GM21619 (cell line): ENCODE data around the gene CDHR5.
A peak's percentile ranks its signal among the peaks of the same experiment; 100 is the strongest.
"Not testable (repeated sequence)": the region's sequence is repeated elsewhere in the genome, so short reads cannot be mapped to it uniquely, and the experiment has no call there.

Experiments
- ATAC-seq: cut with Tn5 transposase; IDR thresholded peaks from one replicate; pipeline ENCODE4 v1.9.1; 2021; ENCODE audit not compliant: unreplicated experiment

The CDHR5 gene

DNA sequence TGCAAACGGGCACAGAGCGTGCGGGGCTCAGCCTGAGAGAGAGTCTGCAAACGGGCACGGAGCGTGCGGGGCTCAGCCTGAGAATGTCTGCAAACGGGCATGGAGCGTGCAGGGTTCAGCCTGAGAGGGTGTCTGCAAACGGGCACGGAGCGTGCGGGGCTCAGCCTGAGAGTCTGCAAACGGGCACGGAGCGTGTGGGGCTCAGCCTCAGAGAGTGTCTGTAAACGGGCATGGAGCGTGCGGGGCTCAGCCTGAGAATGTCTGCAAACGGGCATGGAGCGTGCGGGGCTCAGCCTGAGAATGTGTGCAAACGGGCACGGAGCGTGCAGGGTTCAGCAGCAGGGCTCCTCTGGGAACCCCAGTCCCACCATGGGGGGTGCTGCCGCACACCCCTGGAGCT is 35.0 kb downstream of the CDHR5 start:
- no peak for ATAC-seq

DNA sequence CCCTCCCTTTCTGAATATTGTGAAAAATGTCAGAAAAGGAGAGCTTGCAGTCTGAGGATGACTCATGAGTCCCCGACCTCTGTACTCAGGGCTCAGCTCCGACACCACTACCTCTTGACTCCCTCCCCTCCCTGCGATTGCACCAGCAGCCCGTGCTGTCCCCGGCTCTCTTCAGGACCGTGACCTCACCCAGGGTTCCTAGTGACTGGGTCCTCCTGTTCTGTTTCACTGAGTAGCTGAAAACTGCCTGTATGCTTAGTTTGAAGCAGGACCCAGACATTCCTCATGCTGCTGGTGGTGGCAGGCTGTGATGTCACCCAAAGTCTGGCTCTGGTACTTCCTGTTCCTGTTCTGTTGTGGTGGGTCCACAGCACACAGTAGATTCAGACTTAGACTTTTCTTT is 36.8 kb downstream of the CDHR5 start:
- no peak for ATAC-seq

DNA sequence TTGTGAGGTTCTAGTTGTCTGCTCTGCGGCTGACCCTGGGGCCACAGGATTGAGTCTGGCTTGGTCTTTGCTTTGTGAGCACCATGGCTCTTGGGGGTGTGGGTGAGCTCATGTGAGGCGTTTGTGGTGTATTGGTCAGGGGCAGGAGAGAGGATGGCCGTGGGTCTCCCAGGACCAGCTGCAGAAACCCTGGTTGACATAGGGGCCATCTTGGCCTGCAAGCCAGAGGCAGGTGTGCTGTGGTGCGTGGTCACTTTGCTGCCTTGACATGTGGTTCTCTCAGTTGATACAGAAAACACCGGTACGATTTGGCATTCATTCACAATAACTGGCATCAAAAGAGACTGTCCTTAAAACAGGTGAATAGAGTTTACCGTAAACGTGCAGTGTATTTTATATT is 37.2 kb downstream of the CDHR5 start:
- no peak for ATAC-seq

DNA sequence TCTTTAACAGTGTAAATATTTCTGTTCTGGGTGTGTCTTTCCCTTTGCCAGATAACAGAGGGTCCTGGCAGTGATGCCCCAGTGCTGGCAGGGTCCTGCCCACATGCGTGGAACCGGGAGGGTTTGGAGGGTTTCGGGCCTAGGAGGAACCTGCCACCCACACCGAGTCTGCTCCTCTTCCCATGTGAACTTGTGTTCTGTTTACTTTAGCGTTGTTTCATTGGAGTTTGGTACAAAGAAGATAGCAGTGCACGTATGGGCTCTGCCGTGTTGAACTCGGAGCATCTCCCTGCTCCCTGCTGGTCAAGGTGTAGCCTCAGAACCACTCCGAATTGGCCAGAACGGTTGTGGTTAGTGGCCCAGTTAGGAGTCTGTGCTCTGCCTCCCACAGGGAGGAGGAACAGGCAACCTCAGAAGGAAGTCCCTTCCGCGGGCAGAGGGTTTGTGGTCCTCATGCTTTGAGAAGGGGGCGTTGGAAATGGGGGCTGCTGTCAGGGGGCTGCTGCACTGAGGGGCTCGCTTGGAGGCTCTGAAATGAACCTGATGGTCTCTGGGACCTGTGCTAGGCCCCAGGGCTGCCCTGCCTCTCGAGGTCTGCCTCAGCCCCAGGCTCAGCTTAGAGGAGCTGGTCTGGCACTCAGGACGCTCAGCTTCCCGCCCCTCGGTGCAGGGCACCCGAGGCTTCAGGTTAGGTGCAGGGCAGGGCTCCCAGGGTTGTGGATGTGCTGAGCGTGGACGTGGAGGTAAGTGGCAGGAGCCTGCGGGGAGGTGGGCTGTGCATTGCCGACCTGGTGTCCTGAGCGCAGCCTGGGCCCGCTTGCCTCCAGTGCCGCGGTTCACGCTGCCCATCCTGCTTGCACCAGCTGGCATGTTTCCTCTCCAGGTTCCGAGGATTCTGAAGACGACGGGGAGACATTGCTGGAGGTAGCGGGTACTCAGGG is 38.1 kb downstream of the CDHR5 start:
- ATAC-seq = no peak

DNA sequence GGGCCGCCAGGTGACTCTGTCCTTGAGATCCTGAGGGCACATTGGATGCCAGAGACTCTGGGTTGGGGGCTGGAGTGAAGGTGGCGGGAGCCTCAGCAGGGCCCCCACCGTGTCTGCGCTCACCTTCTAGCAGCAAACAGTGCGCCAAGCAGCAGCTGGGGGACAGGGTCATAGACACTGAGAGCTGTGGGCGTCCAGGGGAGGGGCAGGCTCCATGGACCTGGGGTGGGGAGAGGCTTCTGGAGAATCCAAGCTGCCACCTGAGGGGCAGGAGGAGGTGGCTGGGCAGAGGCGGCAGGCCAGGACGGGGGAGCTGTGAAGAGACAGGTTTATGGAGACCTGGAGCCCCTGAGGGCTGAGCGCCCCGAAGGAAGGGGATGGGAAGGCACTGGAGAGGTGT is 40.5 kb downstream of the CDHR5 start:
- ATAC-seq = no peak

DNA sequence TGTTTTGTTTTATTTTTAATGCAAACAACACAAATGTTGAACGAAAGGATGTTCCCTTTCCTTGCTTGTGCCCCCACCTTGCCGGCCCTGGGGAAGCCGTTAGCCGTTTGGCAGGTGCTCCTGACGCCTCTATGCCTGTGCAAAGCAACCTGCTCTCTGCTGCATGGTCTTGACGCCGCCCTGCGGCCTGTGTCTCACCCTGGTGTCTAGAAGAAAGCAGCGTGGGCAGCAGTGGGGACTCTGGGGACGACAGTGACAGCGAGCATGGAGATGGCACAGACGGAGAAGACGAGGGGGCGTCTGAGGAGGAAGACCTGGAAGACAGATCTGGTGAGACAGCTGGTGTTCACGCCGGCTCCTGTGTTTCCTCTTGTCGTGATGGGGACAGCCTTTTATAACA is 43.0 kb downstream of the CDHR5 start:
- no peak for ATAC-seq

DNA sequence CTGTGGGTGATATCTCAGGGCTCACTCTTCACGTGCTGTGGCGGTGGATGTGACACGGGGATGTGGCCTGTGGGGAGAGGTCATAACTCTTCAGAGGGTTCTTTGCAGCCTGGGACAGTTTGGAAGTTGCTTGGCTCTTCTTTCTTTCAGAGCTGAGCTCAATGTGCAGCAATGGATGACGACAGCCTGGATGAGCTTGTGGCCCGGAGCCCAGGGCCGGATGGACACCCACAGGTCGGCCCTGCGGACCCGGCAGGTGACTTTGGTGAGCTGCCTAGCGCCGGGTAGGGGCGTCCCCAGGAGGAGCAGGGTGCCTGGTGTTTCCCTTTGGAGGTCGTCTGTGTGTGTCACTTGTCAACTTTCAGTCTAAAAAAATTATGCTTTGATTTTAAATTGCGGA is 43.4 kb downstream of the CDHR5 start:
- ATAC-seq = no peak

DNA sequence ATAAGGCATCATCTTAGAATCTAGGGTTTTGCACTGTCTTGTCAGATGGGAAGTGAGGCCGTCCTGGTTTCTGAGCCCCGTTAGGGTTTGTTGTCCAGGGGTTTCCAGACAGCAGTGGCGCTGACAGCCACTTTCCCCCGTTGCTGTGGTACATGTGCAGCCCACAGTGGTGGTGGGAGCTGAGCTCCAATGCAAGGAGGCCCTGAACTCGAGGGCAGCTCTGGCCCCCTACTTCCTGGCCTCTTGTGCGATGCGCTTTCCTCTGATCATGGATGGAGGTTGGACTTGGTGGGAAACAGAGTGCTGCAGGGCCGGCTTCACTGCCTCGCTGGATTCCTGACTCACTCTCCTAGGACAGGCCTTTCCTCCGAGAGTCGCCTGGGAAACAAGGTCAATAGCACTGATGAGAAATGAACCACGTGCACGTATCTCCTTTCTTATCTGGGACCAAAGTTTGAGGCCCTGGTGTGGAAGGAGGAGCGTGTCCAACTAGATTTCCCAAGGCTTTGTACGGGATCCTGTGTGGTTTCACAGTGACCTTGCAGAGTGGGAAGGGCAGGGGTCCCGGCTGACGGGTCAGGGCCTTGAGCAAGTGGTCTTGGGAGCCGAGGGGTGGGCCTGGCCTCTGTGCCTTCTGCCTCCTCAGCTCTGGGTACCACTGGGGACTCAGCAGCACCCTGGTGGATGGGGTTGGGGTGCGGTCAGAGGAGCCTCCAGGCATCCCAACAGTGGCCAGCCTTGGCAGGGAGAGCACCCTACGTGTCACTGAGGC is 44.7 kb downstream of the CDHR5 start:
- ATAC-seq = no peak

DNA sequence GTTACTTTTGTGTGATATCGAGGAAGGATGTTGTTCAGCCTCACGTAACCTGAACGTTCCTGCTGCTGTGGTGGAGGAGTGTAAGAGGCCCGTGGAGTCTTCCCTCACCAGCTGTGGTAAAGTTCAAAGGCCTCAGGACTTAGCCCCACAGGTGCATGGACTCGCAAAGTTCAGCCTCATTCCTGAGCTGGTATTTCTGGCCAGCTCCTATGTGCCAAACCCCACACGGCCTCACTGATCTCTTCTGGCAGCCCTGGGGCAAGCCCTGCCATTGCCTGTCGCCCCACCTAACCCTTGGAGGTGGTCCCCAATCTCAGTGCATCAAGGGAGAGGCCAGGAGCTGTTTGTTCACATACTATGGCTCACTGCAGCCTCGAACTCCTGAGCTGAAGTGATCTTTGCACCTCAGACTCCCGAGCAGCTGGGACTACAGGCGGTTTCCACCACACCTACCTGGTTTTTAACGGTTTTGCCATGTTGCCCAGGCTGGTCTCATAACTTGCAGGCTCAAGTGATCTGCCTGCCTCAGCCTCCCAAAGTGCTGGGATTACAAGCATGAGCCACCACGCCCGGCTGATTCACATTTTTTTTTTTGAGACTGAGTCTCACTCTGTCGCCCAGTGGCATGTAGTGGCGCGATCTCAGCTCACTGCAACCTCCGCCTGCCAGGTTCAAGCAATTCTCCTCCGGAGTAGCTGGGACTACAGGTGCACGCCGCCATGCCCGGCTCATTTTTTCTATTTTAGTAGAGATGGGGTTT is 46.3 kb downstream of the CDHR5 start:
- ATAC-seq = no peak

DNA sequence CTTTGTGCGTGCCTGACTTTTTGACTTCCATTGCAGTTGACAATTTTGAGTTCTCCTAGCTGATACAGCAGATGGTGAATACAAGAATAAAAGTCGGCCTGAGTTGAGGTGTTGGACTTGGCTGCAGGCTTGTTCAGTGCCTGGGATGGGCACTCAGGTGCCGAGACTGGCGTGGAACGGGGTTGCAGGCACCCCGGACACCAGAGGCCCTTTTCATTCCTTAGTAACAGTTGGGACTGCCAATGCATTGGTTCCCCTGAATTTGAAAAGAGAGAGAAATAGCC is 47.2 kb downstream of the CDHR5 start:
- ATAC-seq = no peak

DNA sequence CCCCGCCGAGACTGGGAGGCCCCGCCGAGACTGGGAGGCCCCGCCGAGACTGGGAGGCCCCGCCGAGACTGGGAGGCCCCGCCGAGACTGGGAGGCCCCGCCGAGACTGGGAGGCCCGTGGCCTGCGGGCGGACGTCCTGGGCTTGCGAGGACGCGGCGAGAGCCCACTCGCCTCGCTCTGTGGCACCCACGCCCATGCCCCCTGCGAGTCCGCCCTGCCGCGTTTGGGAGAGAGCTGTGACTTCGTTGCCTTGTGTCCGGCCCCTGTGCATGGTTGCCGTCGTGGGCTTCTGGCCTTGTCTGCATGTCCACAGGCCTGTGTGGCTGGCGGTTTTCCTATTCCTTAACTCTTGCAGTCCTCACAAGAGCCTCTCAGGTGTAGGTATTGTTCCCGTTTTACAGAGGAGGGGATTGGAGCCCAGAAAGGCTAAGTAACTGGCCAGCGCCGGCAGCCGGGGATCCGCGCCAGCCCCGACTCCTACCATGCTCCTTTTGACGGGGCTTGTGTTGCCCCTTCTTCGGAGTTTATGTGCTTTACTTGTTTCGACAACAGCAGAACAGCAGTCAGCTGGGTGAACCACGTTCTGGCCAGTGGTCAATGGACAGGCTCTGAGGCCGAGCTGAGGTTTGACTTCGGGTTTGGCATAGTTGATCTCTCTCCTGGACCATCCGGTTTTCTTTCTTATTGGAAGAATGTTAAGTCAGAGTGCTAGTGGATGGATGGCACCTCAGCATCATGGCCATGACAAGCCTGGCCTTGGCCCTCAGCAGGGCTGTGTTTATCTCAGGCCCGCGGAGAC is 47.7 kb downstream of the CDHR5 start:
- ATAC-seq = no peak

DNA sequence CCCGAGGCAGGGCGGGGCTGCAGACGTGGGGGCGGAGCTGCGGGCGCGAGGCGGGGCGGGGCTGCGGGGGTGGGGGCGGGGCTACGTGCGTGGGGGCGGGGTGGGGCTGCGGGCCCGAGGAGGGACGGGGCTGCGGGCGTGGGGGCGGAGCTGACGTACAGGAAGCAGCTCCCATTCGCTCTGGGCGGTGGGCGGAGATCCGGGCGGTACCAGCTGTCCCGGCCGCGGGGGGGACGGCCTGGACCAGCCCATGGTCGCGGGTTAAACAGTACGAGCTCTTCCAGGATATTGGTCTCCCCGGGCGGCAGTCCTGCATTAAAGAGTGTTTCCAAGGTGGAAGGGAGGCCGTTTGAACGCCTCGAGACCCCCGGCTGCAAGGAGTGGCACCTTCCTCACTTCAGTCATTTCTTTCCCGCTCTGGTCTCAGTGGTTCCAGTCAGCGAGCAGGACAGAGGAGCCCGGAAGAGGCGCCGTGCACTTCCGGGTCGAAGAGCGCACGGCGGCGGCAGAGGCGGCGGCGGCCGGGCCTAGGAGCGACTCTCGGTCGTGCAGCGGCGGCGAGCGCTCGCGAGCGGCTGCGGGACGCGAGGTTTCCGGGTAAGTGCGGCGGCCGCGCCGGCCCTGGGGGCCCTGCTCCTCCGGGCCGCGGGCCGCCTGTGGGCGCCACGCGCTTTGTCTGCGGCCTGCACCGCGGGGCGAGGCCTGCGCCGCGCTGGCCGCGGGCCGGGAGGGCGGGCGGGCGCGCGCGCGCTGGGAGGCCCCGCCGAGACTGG is 48.6 kb downstream of the CDHR5 start, which contains the start of gene PHRF1:
Gene PHRF1 (plus strand): TSS at position 475 of the 773 bp plus-strand sequence. CDS start 5,043 bp downstream, outside the sequence.
- peak; percentile 73 for ATAC-seq

DNA sequence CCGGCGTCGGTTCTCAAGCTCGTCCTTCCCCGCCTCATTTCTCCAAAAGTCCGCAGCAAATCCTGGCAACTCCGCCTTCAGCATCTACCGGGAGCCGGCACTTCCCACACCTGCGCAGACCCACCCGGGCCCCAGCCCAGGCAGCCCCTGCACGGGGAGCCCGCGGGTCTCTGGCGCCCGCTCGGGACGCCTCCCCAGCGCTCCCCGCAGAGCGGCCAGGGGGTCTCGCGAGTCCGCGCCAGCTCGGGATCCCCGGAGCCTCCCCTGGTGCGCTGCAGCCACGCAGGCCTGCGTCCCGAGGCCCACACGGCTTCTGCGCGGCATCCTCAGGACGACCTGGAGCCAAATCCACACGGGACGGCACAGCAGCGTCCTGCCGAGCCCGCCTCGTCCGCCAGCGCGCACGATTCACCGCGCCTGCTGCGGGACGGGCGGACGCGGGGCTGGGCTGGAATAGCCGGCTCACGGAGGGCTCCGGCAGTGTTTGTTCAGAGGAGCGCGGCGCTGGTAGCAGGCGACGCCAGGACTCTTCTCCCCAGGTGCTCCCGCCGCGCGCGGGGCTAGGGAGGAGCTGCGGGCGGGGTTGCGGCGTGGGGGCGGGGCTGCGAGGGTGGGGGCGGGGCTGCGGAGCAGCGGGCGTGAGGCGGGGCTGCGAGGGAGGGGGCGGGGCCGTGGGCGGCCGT is 49.3 kb downstream of the CDHR5 start:
- ATAC-seq = peak; percentile 32

DNA sequence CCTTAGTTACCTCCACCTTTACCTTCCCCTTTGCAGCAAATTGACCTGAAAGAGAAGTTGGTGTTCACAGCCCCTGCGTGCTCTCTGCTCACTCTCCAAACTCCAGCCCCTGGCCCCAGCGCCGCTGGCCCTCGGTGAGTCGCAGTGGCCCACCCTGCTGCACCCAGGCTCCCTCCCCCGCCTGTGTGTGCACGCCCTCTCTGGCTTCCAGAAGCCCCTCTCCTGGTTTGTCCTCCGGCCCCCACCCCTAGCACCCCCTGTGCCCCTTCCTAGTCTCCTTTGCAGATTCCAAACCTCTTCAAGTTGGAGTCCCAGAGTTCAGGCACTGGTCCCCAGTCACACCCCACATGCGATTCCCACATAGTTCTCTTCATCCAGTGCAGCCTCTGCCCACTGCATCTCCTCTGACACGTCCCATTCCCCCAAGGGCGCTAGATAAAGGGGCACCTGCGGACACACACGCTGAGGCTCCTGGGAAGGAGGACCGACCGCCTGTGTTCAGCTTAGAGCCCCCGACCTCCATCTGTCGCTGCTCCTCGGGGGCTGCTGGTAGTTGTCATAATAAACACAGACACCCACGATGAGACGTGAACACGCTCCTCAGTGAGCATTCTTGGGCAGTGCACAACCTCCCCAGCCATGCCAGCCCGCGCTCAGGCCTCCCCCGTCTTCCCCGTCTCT is 50.0 kb downstream of the CDHR5 start:
- ATAC-seq = no peak

DNA sequence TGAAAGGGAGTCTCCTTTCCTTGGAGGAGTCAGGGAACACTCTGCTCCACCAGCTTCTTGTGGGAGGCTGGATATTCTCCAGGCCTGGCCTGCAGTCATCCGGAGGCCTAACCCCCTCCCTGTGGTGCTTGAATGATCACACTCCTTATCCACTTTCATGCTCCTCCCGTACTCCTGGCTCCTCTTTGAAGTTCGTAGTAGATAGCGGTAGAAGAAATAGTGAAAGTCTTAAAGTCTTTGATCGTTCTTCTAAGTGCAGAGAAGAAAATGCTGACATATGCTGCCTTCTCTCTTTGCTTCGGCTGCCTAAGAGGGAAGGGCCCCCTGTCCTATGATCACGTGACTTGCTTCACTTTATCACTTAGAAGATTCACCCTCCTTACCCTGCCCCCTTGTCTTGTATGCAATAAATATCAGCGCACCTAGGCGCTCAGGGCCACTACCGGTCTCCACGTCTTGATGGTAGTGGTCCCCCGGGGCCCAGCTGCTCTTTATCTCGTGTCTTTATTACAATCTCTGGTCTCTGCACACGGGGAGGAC is 50.7 kb downstream of the CDHR5 start:
- not testable (repeated sequence) for ATAC-seq

DNA sequence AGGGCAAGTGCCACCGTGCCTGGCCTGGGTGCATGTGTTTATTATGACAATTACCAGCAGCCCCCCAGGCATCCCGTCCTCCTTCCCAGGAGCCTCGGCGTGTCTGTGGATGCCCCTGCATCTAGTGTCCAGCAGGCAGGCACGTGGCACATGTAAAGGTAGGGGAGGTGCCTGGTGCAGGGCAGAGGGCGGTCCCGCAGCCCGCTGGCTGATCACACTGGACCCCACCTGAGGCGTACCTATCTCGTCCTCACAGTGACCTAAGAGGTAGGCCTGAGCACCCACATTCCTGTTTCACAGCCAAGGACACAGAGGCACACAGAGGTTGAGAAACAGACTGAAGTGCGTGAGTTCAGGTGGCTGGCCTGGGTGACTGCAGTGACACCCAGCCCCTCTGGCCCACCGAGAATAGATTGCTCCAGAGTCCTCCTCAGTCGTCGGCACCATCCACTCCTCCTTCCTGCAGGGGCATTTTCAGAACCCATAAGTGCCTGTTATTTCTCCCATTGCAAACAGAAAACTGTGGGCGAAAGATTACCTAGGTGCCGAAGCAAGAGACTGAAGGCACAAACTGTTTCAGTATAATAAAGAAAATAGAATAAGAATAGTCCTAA is 51.5 kb downstream of the CDHR5 start:
- ATAC-seq = no peak

DNA sequence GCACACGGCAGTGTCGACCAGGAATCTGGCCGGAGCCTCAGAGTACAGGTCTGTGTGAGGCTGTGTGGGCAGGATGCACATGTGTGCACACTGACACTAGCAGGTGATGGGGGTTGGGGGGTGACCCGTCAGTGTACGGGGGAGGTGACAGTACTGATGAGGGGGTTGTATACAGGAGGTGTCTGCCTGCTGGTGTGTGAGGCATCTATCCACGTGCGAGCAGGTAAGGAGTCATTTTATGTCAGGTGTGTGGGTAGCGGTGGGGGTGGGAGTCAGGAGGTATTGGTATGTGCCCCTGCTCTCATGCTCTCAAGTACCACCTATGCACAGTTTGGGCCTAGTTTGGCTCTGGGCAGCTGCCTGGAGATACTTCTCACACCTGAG is 53.0 kb downstream of the CDHR5 start:
- no peak for ATAC-seq
